8988T (cell line): ENCODE results near the gene DMD.
"Not testable (repeated sequence)": the region's sequence is repeated elsewhere in the genome, so short reads cannot be mapped to it uniquely, and the experiment has no call there.

Source experiments
- DNase-seq: peaks from one replicate; pipeline ENCODE4 v3.0.0; 2011

The DMD gene

DNA sequence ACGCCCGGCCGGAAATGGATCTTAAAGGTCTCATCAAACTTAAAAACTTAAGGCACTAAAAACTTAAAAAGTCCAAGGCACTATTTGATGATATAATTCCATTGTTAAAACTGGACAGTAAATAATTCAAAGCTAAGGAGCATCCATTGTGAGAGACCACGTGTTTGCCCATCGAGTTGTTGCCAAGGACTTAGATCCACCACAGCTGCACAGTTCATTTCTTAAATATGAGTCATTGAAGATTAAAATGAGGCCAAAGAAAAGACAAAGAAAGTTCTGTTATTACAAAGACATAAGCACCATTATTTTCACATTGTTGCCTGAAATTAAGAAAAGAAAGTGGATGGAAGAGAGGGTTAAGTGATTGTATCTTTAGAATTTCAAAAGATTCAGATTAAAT, 1728.0 kb downstream of the DMD start:
- DNase-seq: no peak

DNA sequence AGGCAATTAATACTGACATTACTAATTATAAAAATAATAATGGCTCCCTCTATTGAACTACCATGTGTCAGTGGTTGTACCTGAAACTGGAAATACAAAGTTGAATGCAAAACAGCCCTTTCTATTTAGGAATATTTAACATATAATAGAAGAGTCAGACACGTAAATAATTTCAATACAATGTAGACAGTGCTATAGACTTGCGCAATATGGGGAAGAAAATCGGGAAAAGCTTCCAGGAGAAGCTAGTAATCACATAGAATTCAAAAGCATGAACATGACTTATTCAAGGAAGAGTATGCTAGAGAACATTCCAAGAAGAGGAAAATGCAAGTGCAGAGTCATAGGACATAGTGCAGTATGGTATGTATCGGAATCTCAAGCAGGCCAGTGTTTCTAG, 1730.7 kb downstream of the DMD start:
- no peak for DNase-seq

DNA sequence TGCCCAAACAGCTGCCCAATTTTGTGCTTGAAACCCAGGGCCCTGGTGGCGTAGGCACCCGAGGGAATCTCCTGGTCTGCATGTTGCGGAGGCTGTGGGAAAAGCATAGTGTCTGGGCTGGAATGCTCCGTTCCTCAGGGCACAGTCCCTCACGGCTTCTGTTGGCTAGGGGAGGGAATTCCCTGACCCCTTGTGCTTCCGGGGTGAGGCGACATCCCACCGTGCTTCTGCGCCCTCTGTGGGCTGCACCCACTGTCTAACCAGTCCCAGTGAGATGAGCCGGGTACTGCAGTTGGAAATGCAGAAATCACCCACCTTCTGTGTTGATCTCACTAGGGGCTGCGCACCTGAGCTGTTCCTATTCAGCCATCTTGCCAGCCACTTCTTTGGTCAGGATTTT, 1740.1 kb downstream of the DMD start:
- DNase-seq: no peak

DNA sequence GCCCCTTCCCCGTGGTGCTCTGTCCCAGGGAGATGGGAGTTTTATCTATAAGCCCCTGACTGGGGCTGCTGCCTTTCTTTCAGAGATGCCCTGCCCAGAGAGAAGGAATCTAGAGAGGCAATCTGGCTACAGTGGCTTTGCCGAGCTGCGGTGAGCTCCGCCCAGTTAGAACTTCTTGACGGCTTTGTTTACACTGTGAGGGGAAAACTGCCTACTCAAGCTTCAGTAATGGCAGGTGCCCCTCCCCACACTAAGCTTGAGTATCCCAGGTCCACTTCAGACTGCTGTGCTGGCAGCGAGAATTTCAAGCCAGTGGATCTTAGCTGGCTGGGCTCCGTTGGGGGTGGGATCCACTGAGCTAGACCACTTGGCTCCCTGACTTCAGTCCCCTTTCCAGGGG, 1740.6 kb downstream of the DMD start:
- DNase-seq: not testable (repeated sequence)

DNA sequence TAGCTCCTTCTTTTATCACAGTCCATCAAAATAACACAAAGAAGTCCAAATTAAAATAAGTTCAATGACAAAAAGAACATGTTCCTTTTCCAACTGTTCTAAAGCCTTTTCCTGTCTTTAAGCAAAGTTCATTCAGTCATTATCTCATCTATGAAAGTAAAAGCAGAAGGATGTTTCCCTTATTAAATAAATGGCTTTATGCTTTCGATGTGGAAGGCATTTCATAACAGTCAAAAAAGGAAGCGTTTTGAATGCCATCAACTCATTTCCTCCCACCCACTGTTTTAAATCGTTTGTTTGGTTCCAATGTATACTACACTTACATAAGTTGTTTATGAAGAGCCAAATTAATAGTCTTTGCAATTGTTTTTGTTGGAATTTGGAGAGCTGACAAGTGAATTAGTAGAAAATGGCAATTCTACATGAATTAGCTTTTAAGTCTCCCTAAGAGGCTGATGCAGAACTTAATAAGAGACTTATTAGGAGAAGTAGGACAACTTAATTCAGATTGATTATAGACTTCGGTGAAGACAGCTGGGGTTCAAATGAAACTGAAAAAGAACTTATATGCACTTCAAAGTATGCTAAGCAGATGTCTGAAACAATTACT, 1746.9 kb downstream of the DMD start:
- no peak for DNase-seq

DNA sequence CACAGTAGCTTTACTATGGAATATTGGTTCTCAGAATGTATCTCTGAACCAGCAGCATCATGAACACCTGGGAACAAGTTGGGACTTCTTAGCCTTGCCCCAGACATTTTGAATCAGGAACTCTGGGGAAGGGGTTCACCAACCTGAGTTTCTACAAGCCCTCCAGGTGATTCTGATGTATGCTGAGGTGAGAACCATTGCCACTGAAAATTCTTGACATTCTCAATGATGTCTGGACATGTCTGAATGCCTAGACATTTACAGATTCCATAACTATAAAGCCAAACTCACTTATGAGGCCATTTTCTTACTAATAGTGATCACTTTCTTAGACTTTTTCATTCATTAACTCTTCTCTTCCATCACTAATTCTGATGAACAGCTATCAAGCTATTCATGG, 1750.1 kb downstream of the DMD start:
- no peak for DNase-seq

DNA sequence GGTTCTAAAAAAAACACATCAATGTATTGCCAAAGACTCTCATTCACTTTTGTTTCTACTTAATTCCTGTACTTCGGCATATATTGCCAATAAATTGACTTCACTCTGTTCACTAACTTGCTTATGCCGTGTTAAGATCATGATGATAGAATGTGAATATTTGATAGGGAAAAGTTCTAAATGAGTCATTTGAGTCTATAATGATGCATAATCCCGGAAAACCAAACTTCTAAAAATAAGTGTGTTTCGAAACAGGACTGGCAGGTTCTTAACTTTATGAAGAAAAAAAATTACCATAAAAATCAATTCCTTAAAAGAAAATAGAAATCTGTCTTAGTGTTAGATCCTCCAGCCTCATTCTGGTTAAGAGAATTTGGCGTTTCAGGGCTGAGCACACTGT, 1752.0 kb downstream of the DMD start:
- no peak for DNase-seq

DNA sequence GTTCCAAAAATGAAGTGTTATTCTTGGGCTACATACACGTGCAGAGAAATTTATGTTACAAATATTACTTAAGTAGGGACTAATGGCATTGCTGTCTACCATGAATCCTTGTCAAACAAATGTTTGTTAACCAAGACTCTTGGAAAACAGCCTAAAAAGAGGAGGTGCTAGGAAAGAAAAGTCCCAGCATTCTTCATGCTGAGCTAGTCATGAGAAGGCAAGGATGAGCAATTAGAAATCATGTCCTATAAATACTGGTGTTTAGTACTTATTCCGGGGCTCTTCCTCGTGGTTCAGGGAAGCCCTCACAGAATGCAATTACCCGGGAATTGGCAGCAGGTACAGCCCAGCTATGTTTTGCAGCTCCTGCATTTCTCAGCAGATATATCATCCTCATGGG, 1761.4 kb downstream of the DMD start:
- DNase-seq: no peak

DNA sequence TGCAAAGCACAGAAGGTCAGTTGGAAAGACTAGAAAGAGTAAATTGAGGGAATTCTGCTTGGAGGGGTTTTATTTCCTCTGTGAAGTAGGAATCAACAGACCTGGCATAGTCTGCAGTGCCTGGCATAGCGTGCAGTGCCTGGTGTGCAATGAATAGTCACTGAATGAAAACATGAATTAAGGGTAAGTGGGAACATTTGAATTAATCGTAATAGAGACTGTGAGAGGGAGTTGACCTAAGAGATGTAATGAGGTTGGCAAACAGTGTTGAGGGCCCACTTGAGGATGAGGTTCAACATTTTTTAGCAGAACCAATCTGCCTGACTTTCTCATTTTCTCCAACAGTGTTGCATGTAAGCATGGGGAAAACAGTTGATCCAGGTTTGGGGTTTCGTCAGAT, 1762.3 kb downstream of the DMD start:
- DNase-seq: no peak

DNA sequence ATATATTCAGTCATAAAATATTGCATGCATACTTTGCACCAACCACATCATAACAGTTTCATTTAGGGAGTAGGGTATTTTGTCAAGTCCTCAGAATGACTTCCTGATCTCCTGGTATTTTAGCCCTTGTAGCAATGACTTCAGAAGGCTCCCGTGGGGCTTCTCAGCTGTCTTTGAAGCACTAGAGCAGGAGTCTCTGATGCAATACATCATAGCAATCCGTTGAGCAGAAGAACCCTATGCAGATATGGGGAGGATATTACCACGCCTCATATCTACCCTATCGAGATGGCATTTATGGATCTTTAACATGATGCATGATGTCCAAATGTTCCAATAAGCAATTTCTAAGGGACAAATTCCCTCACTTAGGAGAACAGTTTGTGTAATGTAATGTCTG, 1765.8 kb downstream of the DMD start:
- no peak for DNase-seq

DNA sequence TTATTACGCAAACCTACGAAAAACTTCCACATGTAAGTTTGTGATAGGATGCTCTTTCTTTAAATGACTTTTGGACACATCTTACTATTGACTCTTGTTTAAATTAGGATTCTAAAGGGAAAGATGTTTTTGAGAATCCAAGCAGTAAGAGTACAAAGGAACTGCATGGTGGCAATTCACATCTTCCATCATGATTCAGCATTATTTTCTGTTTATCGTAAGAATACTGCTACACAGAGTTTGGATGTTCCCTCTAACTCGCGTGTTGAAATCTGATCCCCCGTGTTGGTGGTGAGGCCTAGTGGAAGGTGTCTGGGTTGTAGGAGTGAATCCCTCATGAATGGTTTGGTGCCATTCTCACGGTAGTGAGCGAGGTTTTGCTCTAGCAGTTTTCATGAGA, 1767.7 kb downstream of the DMD start:
- no peak for DNase-seq

DNA sequence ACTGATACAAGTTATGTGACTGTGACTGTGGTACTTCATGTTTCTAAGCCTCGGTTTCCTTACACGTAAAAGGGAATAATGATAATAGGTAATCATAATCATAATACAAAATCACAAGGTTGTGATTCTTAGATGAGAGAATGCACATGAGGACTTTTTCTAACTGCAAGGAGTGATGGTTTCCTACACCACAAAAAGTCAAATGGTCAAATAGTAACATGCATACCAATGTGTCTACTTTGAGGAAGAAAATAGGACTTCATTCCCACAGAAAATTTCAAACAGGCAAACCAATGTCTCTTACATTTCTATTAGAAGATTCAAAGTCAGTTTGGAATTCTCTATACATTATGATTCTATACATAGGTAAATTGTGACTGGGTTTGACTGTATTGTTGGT, 1770.8 kb downstream of the DMD start:
- no peak for DNase-seq

DNA sequence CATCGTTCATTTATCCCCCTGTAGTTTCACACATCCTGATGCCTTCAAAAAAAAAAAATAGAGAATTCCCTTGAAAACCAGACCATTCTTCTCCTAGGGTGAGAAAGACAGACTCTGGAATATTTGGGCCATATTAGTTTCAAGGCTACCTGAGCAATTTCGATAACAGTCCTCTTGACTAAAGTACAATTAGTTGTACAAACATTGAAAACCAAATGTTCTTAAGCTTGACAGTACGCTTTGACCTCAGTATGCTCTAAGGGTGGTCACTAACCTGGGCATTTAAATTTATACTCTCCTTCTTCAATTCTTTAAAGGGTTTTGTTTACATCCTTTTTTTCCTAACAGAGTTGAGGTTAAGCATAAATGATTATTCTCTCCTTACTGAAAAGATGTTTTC, 1774.9 kb downstream of the DMD start:
- no peak for DNase-seq

DNA sequence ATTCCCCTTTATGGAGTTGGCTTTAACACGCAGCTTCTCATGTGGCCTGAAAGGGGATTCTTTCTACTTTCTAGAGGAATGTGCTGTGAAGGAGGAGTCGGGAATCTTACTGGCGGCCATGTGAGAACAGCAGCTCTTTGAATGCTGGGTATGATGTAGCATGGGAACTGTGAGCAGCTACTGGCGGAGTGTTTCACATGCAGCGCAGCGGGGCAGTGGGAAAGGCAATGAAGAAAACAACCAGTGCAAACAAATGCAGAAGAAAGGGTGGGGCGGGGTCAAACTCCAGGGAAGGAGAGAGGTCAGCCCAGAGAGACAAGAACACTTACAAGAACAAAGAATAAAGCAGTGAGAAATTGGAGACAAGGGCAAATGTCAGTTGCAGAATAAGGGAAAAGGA, 1775.8 kb downstream of the DMD start:
- DNase-seq: no peak

DNA sequence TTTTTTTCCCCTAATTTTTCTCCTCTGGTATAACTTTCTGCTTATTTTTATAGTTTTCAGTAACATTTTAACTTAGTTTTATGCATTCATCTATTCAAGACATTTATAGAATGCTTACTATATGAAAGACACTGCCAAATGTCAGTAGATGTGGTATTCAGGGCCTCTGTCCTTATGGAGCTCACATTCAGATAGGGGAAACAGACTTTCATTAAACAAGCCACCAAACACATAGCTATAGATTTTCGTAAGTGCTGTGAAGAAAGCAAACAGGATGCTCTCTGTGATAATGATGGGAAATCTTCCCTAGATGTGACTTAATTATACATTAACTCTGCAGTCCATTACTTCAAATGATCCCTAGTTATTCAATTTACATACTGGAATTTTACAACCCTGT, 1777.5 kb downstream of the DMD start:
- DNase-seq: no peak

DNA sequence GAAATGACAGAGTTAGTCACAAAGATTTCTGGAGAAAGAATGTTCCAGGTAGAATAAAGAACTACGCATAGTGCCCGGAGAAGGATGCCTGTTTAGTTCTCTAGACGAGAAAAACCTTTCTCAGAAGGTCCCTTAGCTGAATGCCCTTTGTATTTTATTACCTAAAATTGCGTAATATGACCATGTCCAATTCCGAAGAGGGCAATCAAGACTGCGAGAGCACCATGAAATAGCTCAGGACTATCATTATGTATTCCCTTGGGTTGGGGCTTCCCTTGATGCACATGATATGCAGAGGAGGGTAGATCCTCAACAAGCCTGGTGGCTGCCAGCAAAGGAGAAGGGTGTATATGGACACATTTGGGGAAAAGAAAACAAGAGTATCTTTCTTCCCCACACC, 1781.4 kb downstream of the DMD start:
- DNase-seq: no peak

DNA sequence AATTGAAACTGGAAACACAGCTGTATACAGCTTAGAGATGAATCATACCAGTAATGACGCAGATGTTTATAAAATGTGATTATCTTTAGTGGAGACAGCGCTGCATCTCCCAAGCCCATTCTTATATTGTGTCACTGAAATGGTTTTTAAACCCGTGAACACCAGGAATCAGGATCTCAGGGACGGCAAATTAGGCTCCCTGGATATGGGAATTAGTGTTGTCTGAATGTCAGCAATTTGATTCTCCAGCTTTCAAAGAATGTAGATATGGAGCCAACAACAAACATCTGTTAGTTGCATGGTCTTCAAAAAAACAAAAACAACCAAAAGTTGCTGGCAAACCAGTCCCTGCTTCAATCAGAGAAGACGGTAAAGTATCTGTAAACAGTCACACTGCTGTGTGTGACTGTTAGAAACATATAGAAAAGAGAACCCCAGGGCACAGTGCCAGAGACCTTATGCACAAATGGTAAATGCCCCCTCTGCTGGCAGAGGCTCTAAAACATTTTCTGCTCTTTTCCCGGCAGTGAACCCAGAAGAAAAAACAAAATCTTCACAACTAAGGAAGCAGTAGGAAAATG, 1787.7 kb downstream of the DMD start:
- DNase-seq: no peak

DNA sequence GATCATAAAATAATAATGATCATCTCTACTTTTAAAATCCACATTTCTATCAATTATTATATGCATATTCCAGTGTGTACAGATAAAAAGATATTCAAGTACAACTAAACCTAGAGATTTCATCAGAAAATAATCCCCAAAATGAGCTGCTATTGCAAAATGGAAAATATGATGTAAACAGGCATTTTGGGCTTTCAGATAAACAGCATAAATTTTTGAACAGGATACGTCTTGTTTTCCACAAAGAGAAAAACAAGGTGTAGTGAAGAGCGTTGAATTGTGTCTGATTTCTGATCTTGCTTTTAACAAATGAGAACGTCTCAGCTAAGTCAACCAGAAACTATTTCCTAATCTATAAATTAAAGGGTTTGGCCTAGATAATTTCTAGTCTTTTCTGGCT, 1789.9 kb downstream of the DMD start:
- no peak for DNase-seq

DNA sequence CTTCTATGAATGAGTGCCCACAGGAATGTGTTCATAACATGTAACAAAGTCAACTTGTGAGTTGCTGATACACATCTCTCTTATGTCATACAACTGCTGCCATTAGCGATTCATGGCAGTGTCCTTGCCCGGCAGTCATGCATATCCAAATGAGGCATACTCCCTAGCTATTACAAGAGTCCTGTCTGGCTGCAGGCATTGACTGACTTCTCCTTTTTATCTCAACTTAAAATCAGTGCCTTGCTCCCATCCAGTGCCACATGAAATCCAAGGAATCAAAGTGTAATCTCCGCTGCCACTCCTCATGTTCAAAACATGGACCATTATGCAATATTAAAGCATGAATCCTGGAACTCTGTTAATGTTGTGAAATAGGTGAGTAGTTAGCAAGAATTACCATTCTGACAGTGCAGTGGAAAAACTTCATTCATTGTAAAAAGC, 1790.6 kb downstream of the DMD start:
- DNase-seq: no peak

DNA sequence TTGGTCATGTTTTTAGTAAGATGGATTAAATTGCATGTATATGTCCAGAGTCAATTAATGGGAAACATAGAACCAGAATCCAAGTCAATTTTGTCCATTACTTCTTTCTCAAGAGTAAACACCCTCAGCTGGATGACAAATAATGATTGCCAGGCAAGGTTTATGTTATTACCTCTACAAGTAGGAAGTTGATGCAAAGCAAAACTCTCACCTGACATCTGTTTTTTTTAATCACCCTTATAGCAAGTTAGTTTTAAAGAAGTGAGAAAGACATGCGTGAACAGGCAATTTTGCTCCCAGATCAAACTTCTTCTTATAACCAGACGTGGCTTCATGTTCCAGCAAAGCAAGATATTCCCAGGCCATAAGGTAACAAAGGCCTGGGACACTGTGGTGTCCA, 1791.0 kb downstream of the DMD start:
- no peak for DNase-seq

DNA sequence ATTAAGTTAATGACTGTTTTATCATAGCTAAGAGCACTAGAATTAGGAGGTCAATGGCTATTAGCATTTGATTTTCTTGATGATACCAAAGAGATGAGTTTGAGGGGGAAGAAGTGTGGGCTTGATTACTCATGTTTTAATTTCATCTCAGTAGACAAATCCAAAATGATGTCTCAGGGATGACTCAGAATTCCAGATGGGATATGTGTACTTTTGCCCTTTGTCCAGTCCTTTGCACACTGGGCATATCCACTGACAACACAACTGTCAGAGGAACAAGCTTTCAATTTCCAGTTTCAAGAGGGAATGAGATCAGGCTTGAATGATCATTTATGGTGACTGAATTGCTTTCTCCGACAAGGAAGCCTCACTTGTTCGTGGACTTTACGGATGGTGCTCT, 1814.2 kb downstream of the DMD start:
- DNase-seq: no peak

DNA sequence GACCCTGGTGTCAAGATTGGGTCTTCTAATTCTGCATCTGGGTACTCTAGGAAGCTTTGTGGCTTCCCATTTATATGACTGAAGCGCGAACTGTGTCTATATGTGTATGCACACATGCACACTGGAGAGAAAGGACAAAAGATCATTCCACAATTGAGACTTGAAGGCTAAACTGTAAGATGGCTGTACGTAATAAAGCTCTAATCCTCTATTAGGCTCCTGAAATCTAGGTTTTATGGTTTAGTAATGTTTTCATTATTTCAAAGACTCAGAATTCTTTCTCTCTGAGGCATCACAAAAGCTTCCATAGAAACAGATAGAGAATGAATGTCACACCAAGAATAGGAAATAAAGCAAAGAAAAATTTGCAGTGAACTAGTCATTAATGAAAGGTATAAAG, 1818.8 kb downstream of the DMD start:
- DNase-seq: no peak

DNA sequence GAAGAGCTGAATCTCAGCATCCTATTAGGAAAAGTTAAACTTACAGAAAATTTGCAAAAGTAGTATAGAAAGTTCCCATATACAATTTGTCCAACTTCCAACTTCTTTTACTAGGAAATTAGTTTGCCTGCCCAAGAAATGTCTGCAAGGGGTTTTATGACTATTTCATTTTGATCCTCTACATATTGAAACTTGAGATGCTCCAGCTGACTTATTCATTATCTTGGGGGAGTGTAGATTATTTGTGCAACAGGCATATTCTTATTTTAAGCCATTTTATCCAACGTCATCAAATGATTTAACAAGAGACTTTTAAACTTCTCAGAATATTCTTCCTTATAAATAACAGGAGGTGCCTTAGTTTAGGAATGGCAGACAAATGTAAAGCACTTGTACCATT, 1822.4 kb downstream of the DMD start:
- DNase-seq: no peak

DNA sequence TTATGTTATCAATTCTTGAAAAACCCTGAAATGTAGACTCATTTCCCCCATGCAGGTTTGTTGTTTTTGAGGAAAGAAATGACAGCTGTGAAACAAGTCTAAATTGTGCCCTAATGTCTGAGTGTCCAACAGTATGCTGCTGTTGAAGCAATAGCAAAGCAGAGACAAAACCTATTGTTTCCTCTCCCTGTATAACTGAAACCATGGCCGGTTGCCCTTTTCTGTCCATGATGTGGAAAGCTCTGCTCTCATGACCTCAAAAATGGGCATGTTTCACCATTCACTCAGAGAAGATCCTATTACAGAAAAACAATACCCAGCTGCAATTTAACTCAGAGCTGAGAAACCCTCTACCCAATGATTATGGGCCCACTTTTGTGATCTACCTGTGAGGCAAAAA, 1826.9 kb downstream of the DMD start:
- no peak for DNase-seq

DNA sequence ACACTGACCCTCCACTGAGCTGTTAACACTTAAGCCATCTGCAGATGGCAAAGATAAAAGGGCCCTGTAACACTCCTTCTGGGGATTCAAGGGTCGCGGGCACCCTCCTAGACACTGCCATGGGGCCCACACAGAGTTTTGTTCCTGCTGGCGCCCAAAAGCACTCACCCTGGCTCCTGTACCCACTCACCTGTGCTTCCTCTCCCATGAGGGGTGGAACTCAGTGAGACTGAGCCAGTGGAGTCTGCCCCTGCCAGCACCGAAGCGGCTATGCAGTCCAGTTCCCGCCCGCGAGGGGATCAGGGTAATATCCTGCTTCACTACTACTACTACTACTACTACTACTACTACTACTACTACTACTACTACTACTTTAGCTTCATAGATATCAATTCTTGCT, 1827.4 kb downstream of the DMD start:
- no peak for DNase-seq

DNA sequence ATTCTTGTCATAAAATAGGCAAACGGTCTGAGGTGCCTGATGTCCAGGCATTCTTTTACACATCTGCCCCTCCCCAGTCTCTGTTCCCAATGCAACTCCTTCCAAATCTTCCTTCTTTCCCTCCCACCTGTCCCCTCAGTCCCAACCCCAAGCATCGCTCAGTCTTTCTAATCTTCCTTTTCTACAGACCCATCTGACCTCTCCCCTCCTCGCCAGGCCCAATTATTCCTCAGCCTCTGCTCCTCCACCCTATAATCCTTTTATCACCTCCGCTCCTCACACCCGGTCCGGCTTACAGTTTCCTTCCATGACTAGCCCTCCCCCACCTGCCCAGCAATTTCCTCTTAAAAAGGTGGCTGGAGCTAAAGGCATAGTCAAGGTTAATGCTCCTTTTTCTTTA, 1832.4 kb downstream of the DMD start:
- not testable (repeated sequence) for DNase-seq
